ENCODE data around the gene SLC4A8. TPM values are rescaled to one million over a fixed set of nuclear protein-coding genes. Genes with fewer than 3 reads are reported as not detected.
A peak's percentile ranks its signal among the peaks of the same experiment; 100 is the strongest.

SLC4A8 gene
- total and polyA plus RNA-seq, 2 donors (not counting 3 experiments of a cell fraction or from before 2014, with no cell fraction given): 4.7 to 9.7 TPM

DNA sequence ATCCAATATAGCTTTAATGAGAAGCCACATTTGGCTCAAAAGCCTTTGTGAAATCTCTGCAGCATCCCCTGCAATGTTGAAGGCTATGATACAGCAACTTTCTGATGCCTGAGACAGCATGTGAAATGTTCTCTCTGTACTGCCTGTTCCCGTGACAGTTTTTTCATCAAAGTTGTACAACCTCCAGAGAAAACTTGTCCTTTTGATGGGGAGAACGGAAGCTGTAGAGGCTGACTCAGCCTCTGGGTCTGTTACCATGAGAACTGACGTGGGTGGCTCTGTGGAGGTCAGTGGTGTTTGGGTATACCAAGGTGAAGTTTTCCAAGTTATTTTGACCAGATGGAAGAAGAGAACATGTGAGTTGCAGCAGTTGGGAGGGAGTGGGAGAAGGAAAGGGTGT is 17.0 kb downstream of the SLC4A8 start:
- Histone ChIP-seq H3K27ac (ENCODE audit: insufficient read depth, low read depth, low read length) (no peak overlapping the region), H3K4me3 (replicated peaks in 1 of 3; ENCODE audit: insufficient read depth in 1 of 3, low read depth in 1 of 3, low read length in 3 of 3) (no peak overlapping the region), H3K9me3 (replicated peaks; ENCODE audit: control insufficient read depth, insufficient read depth, low read length) (no peaks in the 10 kb centered on the region), H3K9ac (replicated peaks; ENCODE audit: extremely low read depth, insufficient read depth, low read length) (no peak overlapping the region), H3K9me1 (replicated peaks; ENCODE audit: control insufficient read depth, extremely low read depth, insufficient read depth, low read length) (no peaks in the 10 kb centered on the region), H3K79me2 (ENCODE audit: control insufficient read depth, insufficient read depth, low read length) (no peaks in the 10 kb centered on the region), H3K4me2 (ENCODE audit: insufficient read depth, low read length) (no peak overlapping the region), H4K20me1 (replicated peaks; ENCODE audit: control insufficient read depth, extremely low read depth, insufficient read depth, low read length) (no peaks in the 10 kb centered on the region), H2AFZ (ENCODE audit: low read depth, low read length) (no peak overlapping the region), H3K36me3 (ENCODE audit: control insufficient read depth in 2 of 2, extremely low read depth in 1 of 2, insufficient read depth in 2 of 2, low read length in 2 of 2) (no peaks in the 10 kb centered on the region), H3K4me1 (ENCODE audit: control insufficient read depth, extremely low read depth, insufficient read depth, low read length) (no peaks in the 10 kb centered on the region), H3K27me3 (ENCODE audit: control insufficient read depth in 2 of 2, insufficient read depth in 2 of 2, low read length in 2 of 2) (peaks cover 0 to 1% of the 10 kb centered on the region in 2 experiments)
- POLR2A ChIA-PET: no interaction called here
- FAIRE-seq: no peak
- dilution Hi-C loops (cut with MboI; ENCODE audit: extremely low pct_ligation_motif_present, low sequenced_read_pairs): no loop called here
- intact Hi-C loops (cut with micrococcal nuclease): no loop called here
- DNase-seq (ENCODE audit: low read depth, low spot score): no peak
- CTCF ChIA-PET: interaction anchor here (1.1 kb wide), 1 partner anchor 91 kb away, joined by 4 read pairs; no protein-coding TSS in a partner anchor
- no TSS peak for BruUV-seq (replicated peaks)
- no peak for TF ChIP-seq GATA2 (IDR thresholded peaks at IDR 0.05; ENCODE audit: insufficient read depth, insufficient read length, low read depth, low read length)
- TF ChIP-seq FOS (IDR thresholded peaks at IDR 0.05; ENCODE audit: borderline replicate concordance, insufficient read depth, low read length): peak; percentile 11

DNA sequence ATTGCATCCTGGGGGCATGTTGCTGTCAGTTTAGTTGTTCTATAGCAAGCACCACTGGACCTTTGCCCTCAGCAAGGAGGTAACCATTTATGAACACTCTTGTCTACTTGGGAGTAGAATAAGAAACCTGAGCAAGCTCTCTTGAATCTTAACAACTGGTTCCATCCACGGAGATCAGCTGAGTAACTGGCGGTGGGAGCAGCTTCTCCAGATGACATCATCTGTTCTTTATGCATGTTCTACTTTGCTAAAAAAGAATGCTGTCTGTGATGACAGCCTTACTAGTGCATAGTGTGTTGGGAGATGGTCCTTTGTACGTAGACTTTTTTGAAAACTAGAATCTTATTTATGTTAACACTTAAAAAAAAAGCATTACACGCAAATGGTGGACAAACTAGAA is 17.7 kb downstream of the SLC4A8 start:
- no peaks in the 10 kb centered on the region for H3K9me1 ChIP-seq (replicated peaks; ENCODE audit: control insufficient read depth, extremely low read depth, insufficient read depth, low read length)
- no peaks in the 10 kb centered on the region for H3K79me2 ChIP-seq (ENCODE audit: control insufficient read depth, insufficient read depth, low read length)
- no peak overlapping the region for H2AFZ ChIP-seq (ENCODE audit: low read depth, low read length)
- ChIA-PET POLR2A (no interaction called here), CTCF (no interaction called here)
- FAIRE-seq (no peak), DNase-seq (ENCODE audit: low read depth, low spot score) (no peak)
- H3K27me3 ChIP-seq (ENCODE audit: control insufficient read depth in 2 of 2, insufficient read depth in 2 of 2, low read length in 2 of 2): no peaks in the 10 kb centered on the region
- no peak overlapping the region for H3K27ac ChIP-seq (ENCODE audit: insufficient read depth, low read depth, low read length)
- BruUV-seq (replicated peaks): no TSS peak
- H4K20me1 ChIP-seq (replicated peaks; ENCODE audit: control insufficient read depth, extremely low read depth, insufficient read depth, low read length): no peaks in the 10 kb centered on the region
- H3K4me1 ChIP-seq (ENCODE audit: control insufficient read depth, extremely low read depth, insufficient read depth, low read length): no peaks in the 10 kb centered on the region
- intact Hi-C loops (cut with micrococcal nuclease) (no loop called here), dilution Hi-C loops (cut with MboI; ENCODE audit: extremely low pct_ligation_motif_present, low sequenced_read_pairs) (no loop called here)
- no peak overlapping the region for H3K4me2 ChIP-seq (ENCODE audit: insufficient read depth, low read length)
- no peaks in the 10 kb centered on the region for H3K9me3 ChIP-seq (replicated peaks; ENCODE audit: control insufficient read depth, insufficient read depth, low read length)
- TF ChIP-seq FOS (IDR thresholded peaks at IDR 0.05; ENCODE audit: borderline replicate concordance, insufficient read depth, low read length) (no peak), POLR2AphosphoS5 (IDR thresholded peaks at IDR 0.05; ENCODE audit: insufficient read depth, low read depth, low read length) (no peak), EZH2 (IDR thresholded peaks at IDR 0.05; ENCODE audit: borderline replicate concordance, low read depth, low read length, severe bottlenecking) (no peak), MYC (IDR thresholded peaks at IDR 0.05; ENCODE audit: low read depth, low read length) (no peak), POLR2A (IDR thresholded peaks at IDR 0.05; ENCODE audit: low read depth, low read length) (no peak)
- TF ChIP-seq, protein P1, sequence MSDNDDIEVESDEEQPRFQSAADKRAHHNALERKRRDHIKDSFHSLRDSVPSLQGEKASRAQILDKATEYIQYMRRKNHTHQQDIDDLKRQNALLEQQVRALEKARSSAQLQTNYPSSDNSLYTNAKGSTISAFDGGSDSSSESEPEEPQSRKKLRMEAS (IDR thresholded peaks at IDR 0.05; ENCODE audit: insufficient read depth, insufficient read length): no peak
- TF ChIP-seq, protein P2, sequence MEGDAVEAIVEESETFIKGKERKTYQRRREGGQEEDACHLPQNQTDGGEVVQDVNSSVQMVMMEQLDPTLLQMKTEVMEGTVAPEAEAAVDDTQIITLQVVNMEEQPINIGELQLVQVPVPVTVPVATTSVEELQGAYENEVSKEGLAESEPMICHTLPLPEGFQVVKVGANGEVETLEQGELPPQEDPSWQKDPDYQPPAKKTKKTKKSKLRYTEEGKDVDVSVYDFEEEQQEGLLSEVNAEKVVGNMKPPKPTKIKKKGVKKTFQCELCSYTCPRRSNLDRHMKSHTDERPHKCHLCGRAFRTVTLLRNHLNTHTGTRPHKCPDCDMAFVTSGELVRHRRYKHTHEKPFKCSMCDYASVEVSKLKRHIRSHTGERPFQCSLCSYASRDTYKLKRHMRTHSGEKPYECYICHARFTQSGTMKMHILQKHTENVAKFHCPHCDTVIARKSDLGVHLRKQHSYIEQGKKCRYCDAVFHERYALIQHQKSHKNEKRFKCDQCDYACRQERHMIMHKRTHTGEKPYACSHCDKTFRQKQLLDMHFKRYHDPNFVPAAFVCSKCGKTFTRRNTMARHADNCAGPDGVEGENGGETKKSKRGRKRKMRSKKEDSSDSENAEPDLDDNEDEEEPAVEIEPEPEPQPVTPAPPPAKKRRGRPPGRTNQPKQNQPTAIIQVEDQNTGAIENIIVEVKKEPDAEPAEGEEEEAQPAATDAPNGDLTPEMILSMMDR (IDR thresholded peaks at IDR 0.05; ENCODE audit: extremely low read depth in 1 of 2, insufficient read depth in 1 of 2, low read depth in 1 of 2, low read length in 2 of 2): no peak
- no peaks in the 10 kb centered on the region for H3K36me3 ChIP-seq (ENCODE audit: control insufficient read depth in 2 of 2, extremely low read depth in 1 of 2, insufficient read depth in 2 of 2, low read length in 2 of 2)
- no peak overlapping the region for H3K9ac ChIP-seq (replicated peaks; ENCODE audit: extremely low read depth, insufficient read depth, low read length)
- no peak overlapping the region for H3K4me3 ChIP-seq (replicated peaks in 1 of 3; ENCODE audit: insufficient read depth in 1 of 3, low read depth in 1 of 3, low read length in 3 of 3)
